Posterior cingulate gyrus (tissue), 11 donors: ENCODE results near the gene OLR1.
"Not testable (repeated sequence)": the region's sequence is repeated elsewhere in the genome, so short reads cannot be mapped to it uniquely, and the experiment has no call there.

ENCODE experiments used
- DNase-seq, 10 donors: peaks; one replicate each; pipeline versions ENCODE4 v3.0.0 to v3.0.0-alpha.2; 2020 to 2021; ENCODE audit warnings: mixed read lengths in 3 of 10
- intact Hi-C: fragments of 100-400 bp; cut with DNase I; formaldehyde crosslinking; loops from one replicate; pipeline ENCODE4 v1.15.1; 2023

OLR1 gene

DNA sequence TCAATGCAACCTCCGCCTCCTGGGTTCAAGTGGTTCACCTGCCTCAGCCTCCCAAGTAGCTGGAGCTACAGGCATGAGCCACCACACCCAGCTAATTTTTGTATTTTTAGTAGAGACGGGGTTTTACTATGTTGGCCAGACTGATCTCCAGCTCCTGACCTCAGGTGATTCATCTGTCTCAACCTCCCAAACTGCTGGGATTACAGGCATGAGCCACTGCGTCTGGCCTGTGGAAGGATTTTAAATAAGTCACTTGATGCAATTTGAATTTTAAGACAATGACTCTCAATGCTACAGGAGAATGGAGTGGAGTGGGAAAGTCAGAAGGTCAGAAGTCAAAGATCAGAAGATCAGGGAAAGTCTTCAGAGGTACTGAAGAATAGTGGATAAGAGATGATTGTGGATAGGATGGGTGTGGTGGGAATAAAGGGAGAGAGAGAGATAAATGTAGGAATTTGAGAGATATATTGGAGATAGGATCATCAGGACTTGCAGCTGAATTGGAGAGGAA, 22.3 kb upstream of the OLR1 start:
- intact Hi-C loops: no loop called here
- DNase-seq: no peak

DNA sequence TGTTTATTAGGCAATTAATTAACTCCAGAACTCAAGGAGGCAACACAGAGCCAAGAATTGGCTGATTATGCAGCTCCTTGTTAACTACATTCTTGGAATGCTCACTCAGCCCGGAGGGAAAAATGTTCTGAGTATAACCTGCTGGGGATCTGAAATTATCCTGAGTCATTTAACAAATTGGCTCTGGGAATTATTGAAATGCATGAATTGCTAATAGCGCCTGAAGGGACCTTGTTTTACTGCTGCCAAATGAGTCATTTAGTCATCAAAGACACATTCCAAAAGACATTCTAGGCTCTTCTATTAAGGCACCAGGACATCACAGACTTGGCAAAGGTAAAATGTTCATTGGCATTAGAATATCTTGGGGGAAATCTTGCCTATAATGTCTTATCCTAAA, 19.9 kb upstream of the OLR1 start:
- no peak for DNase-seq
- intact Hi-C loops: no loop called here

GRCh38 chr12:10190558-10191388, 18.8 kb upstream of the OLR1 start:
- intact Hi-C loops: loop anchor here (1.0 kb wide), 1 partner anchor 37 kb away; no protein-coding TSS in a partner anchor
- DNase-seq: peak in 8 of 10 donors; percentile 27 to 93 (median 60)

DNA sequence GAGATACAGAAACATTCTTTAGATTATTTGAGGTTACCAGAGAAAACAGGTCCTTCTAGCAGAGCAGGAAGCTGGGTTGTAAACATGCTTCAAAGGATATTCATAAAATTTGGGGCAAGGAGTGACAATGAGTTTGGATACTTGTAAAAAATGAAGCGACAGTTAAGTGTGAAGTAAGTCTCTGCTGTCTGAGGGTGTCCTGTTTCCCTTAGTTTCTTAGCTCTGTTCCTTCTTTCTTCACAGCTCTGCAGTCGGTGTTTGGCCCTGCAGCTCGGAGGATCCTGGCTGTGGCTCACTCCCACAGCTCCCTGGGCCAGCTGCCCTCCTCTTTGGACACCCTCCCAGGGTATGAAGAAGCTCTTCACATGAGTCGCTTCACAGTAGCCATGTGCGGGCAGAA, 17.7 kb upstream of the OLR1 start:
- intact Hi-C loops: loop anchor here (1.0 kb wide), 1 partner anchor 36 kb away; no protein-coding TSS in a partner anchor
- DNase-seq: peak in 8 of 10 donors; percentile 11 to 91 (median 46)

- peak in 2 of 10 donors; percentile 42 to 79 for DNase-seq
- intact Hi-C loops: not testable (repeated sequence)
Measured at GRCh38 chr12:10186958-10187357, 15.0 kb upstream of the OLR1 start.

DNA sequence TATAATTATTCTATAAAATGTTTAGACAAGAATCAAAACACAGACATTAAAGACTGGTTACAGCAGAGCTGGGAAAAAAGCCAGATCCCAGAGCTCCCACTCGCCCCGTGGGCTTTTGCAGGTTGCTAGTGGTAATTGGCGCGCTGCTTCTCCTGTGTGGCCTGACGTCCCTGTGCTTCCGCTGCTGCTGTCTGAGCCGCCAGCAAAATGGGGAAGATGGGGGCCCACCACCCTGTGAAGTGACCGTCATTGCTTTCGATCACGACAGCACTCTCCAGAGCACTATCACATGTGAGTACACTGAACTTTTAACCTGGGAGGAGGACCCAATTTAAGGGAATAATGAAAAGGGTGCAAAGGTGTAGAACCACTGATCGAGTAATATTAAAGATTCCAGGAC, 14.4 kb upstream of the OLR1 start:
- peak in 8 of 10 donors; percentile 14 to 90 (median 36) for DNase-seq
- intact Hi-C loops: no loop called here

- intact Hi-C loops: no loop called here
- DNase-seq: peak in 1 of 10 donors; percentile 35
Measured at GRCh38 chr12:10184261-10184843, 12.4 kb upstream of the OLR1 start.

DNA sequence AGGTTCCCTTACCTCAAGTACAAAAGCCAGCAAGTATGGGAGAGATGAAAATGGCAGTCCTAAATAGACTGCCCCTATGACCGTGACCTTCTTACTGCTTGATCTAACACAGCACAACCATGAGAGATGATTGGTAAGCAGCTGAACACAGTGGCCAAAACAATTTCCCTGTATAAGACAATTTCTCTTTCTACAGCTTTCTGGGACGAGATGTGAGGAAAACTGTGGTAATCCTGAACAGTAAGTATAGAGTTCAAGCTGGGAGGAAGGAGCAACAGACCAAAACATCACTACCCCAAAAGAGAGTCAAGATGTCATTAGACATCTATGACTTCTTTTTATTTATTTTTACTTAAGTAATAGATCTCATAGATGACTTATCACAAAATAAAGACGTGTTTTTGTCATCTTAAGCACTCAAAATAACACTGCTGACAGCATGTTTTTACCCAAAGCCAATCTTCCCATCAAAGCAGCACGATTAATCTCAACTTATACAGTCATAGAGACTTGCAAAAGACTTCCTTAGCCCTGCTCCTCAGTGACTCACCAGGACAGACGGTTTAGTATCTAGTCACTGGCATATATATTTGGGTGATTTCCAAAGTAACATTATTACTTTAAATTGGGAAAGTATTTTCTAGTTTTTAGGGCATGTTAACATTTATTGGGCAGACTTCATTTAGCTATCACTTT, 10.6 kb upstream of the OLR1 start:
- no peak for DNase-seq
- intact Hi-C loops: no loop called here

DNA sequence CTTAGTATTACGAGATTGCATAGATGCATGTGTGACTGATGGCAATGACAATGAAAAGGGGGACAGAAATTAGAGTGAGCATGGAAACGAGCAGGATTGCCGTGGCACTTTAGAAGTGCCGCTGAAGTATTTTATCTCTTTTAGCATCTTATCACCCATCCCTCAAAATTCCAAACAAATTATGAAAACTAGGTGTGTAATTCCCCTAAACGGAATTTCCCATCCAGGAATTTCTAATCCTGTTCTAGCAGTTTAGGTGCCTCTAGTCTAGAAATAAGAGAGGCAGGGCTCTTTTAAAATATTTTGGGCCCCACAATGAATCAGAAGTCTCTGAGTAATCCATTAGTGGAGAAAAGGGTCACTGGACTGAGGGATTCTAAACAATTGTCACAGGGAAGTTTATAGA, 7.8 kb upstream of the OLR1 start:
- no peak for DNase-seq
- intact Hi-C loops: no loop called here

GRCh38 chr12:10178821-10179220, 6.9 kb upstream of the OLR1 start, which contains the start of gene TMEM52B:
Gene TMEM52B, plus strand, starts transcription at chr12:10179032. Its CDS starts 543 bp downstream, at chr12:10179575.
- no peak for DNase-seq
- intact Hi-C loops: no loop called here

GRCh38 chr12:10175846-10176636, 4.1 kb upstream of the OLR1 start:
- intact Hi-C loops: no loop called here
- no peak for DNase-seq

DNA sequence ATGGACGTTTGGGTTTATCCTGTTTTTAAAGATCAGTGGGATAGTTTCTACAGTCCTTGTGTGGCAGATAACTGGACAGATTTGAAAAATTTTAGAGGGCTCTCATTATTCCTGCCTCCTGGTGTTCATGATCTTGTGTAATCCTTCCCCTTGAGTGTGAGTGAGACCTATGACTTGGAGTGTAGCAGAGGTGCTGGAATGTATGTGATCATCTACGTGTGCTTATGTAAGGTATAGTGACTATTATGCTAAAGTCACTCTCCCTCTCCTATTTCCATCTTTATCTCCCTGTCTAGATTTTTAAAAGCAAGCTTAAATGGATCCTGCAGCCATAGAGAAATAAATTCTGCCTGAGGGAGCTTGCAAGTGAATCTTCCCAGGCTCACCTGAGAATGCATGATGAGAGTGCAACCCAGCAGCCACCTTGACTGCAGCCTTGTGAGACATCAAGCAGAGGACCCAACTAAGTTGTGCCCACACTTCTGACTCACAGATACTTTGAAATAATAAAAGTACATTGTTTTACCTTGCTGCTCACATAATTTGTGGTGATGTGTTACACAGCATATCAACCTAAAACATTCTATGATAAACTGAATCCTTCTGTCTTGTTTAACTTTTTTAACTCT, 3.2 kb upstream of the OLR1 start:
- intact Hi-C loops: no loop called here
- no peak for DNase-seq

- intact Hi-C loops: no loop called here
- DNase-seq: no peak
Measured at GRCh38 chr12:10170216-10170615, 1.7 kb downstream of the OLR1 start.

GRCh38 chr12:10169104-10169503, 2.8 kb downstream of the OLR1 start:
- DNase-seq: no peak
- intact Hi-C loops: no loop called here

GRCh38 chr12:10167599-10167998, 4.3 kb downstream of the OLR1 start:
- intact Hi-C loops: no loop called here
- DNase-seq: no peak

DNA sequence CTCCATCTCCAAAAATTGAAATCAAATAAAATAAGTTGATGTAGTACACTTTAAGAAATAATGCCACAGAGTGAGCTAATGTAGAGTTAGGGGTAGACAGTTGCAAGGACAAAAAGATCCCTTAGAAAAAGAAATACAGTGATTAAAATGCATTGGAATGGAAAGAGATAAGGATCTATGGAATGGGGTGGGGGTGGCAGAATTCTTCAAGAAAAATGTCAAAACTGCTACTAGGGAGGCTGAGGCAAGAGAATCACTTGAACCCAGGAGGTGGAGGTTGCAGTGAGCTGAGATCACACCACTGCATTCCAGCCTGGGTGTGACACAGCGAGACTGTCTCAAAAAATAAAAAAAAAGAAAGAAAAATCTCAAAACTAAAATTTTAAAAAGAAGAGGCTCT, 6.5 kb downstream of the OLR1 start:
- no peak for DNase-seq
- intact Hi-C loops: no loop called here

GRCh38 chr12:10163084-10163483, 8.8 kb downstream of the OLR1 start:
- intact Hi-C loops: no loop called here
- DNase-seq: no peak

- intact Hi-C loops: no loop called here
- no peak for DNase-seq
Measured at GRCh38 chr12:10160617-10161385, 11.1 kb downstream of the OLR1 start.

DNA sequence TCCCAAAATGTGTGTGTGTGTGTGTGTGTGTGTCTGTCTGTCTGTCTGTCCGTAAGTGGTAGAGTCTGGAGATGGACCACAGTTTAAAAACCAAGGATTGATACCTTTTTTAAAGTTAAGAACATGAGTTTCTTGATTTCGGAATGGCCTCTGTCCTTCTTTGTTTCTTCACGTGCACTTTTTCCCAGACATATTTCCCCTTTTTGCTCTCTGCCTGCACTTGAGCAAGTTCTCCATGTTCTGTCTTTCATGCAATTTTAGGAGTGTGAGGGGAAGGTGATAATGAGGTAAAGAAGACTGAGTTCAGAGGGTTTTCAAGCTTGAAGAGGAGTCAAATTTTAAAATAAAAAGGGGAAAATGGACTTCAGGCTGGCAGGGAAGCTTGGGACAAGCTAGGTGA, 12.7 kb downstream of the OLR1 start:
- intact Hi-C loops: no loop called here
- DNase-seq: no peak
